Skeletal muscle tissue (tissue), 4 donors: ENCODE results near the gene RIMBP2. TPM values are rescaled to one million over a fixed set of nuclear protein-coding genes. Genes with fewer than 3 reads are reported as not detected.

Experiments
- H3K27ac ChIP-seq: one replicate; pipeline ENCODE4 v1.7.0; 2013; ENCODE audit warnings: mild to moderate bottlenecking, low read depth, low read length, inconsistent platforms
- H3K27me3 ChIP-seq, 3 donors: one replicate each; pipeline ENCODE4 v1.7.0; 2013; ENCODE audit warnings: low read length in 3 of 3; ENCODE audit not compliant: control insufficient read depth in 3 of 3, insufficient read depth in 3 of 3
- H3K36me3 ChIP-seq, 3 donors: one replicate each; pipeline ENCODE4 v1.7.0; 2013; ENCODE audit warnings: low read length in 3 of 3; ENCODE audit not compliant: control insufficient read depth in 3 of 3, insufficient read depth in 3 of 3
- H3K4me1 ChIP-seq, 3 donors: one replicate each; pipeline ENCODE4 v1.7.0; 2013; ENCODE audit warnings: low read length in 3 of 3, mild to moderate bottlenecking in 3 of 3; ENCODE audit not compliant: control insufficient read depth in 3 of 3, insufficient read depth in 3 of 3
- H3K4me3 ChIP-seq, 3 donors: one replicate each; pipeline ENCODE4 v1.7.0; 2013; ENCODE audit warnings: low read length in 3 of 3
- H3K9ac ChIP-seq, 3 donors: one replicate each; pipeline ENCODE4 v1.7.0; 2013; ENCODE audit warnings: low read length in 3 of 3, mild to moderate bottlenecking in 3 of 3, moderate library complexity in 2 of 3, low read depth in 1 of 3
- H3K9me3 ChIP-seq, 3 donors: one replicate each; pipeline ENCODE4 v1.7.0; 2013; ENCODE audit warnings: low read length in 3 of 3; ENCODE audit not compliant: control insufficient read depth in 3 of 3
- total RNA-seq: library from RNA; depleted of rRNA; stranded (reverse); fragments of >200 nt; gene quantifications from one replicate; pipeline ENCODE4 v1.2.3, GENCODE V29; 2014
- donor health status: Osteomylitis.

Gene RIMBP2
- total RNA-seq, 1 donor from 2014 or later, result 2.6 TPM

DNA sequence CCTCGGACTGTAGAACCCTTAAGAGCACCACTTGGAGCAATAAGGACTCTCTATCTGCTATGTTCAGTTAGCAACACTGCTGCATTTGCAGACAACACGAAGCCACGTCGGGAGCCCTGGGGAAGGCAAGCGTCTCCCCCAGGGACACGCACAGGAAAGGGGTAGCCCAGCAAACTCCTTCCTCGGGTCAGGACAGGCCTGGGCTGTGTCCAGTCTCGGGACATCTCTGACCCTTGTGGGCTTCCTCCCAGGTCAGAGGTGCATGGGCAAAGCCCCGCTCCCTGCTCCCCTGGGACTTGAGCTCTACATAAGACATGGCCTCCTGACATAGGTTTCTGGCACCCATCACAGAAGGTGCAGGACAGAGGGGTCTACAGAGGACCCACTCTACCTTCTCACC lies 258.9 kb downstream of the RIMBP2 start:
- H3K9me3 ChIP-seq, result no peaks in the 10 kb centered on the region
- no peak overlapping the region for H3K9ac ChIP-seq
- no peaks in the 10 kb centered on the region for H3K36me3 ChIP-seq
- H3K4me3 ChIP-seq, result no peak overlapping the region
- H3K27me3 ChIP-seq, result peaks cover 6 to 43% (median 20%) of the 10 kb centered on the region in 3 donors
- H3K4me1 ChIP-seq, result no peaks in the 10 kb centered on the region
- no peak overlapping the region for H3K27ac ChIP-seq

DNA sequence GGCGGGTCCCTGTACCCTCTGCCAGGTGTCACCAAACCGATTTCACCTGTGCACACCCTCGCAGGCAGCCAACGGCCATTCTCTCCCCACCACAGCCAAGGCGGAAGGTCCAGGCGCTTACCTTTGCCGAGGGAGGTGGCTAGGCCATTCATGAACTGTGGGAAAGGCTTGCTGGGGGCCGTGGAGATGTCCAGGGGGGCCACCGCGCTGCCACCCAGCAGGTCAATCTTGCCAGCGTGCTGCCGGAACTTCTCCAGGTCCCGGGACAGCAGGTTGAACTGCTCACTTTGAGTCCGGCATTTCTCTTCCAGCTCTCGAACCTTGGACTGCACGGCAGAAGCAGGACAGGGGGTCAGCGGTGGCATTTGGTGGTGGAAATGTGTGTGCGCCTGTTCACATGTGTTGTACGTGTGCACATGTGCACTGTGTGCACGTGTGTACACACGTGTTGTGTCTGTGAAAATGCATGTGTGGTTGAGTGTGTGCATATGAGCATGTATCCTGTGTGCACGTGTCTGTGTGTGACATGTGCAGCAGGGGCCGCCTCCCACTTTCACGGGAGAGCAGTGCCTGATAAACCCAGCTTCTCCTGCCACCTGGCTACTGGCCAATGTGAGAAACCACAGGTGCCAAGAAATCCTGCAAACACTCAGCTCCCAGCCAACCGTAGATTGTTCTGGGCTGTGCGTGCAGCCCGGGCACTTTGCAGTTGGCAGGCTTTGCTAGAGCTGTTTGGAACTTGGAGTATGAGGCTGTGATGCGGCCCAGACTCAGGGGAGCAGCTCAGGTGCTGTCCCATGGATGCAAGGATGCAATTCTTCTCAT lies 259.5 kb downstream of the RIMBP2 start:
- no peaks in the 10 kb centered on the region for H3K9me3 ChIP-seq
- no peaks in the 10 kb centered on the region for H3K36me3 ChIP-seq
- H3K27me3 ChIP-seq, result peaks cover 6 to 46% (median 24%) of the 10 kb centered on the region in 3 donors
- no peaks in the 10 kb centered on the region for H3K4me1 ChIP-seq
- no peak overlapping the region for H3K27ac ChIP-seq
- H3K9ac ChIP-seq, result no peak overlapping the region
- H3K4me3 ChIP-seq, result no peak overlapping the region

DNA sequence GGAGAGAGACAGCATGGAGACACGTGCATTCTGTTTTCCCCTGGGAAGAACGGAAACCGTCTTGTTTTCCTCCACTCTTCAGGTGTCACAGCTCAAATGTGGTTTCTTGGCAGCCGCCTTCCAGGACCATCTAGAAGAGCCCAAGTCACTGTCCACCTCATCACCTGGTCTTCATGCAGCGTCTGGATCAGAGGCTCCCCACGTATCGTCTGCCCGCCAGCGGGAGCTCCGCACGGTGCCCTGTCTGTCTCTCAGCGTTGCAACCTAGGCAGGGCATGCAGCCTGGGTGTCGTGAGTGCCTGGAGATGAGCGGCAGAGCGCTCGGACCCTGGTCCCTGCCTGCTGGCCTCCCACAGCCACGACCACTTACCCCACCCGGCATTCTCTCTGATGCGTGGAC lies 260.9 kb downstream of the RIMBP2 start:
- H3K27ac ChIP-seq, result no peak overlapping the region
- H3K27me3 ChIP-seq, result peaks cover 6 to 42% (median 18%) of the 10 kb centered on the region in 3 donors
- no peak overlapping the region for H3K9ac ChIP-seq
- H3K9me3 ChIP-seq, result no peaks in the 10 kb centered on the region
- H3K36me3 ChIP-seq, result no peaks in the 10 kb centered on the region
- no peak overlapping the region for H3K4me3 ChIP-seq
- H3K4me1 ChIP-seq, result no peaks in the 10 kb centered on the region

DNA sequence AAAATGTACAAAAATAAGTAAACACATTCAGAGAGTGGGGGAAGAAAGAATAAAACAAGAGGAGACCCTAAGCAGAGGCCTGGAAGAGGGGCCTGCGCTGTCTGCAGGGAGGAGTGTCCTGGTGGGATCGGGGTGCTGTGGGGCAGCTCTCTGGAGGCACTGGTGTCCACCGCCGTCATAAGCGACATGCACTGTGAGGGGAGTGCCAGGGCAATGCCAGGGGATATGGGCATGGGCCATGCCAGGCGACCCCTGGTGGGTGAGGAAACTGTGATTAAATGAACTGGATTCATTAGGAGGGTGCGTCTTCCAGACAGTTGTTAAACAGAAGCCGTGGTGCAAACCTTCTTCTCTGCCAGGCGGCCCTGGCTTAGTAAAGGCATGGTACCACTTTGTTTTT lies 261.8 kb downstream of the RIMBP2 start:
- Histone ChIP-seq H3K36me3 (no peaks in the 10 kb centered on the region), H3K4me3 (no peak overlapping the region), H3K27me3 (peaks cover 4 to 34% (median 14%) of the 10 kb centered on the region in 3 donors), H3K4me1 (no peaks in the 10 kb centered on the region), H3K9ac (no peak overlapping the region), H3K27ac (no peak overlapping the region), H3K9me3 (no peaks in the 10 kb centered on the region)

DNA sequence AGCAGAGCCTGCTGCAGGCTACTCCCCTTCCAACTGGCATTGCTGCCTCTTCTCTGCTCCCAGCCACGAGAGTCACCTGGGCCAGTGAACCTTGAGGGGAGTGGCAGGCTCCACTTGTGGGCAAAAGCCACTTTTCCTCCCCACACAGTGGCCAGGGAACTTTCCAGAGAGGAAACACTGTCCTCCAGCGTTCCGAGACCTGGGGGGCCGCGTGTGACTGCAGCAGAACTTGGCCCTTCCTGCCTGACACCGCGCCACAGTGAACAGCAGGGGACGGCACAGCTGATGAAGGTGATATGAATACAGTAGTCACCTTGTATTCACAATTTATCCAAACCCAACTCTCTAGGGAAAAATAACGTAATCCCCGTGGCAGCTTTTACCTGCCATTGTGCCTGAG lies 263.6 kb downstream of the RIMBP2 start:
- no peaks in the 10 kb centered on the region for H3K36me3 ChIP-seq
- H3K27ac ChIP-seq, result no peak overlapping the region
- H3K27me3 ChIP-seq, result peaks cover 0 to 29% (median 13%) of the 10 kb centered on the region in 3 donors
- no peak overlapping the region for H3K9ac ChIP-seq
- no peak overlapping the region for H3K4me3 ChIP-seq
- H3K4me1 ChIP-seq, result no peaks in the 10 kb centered on the region
- no peaks in the 10 kb centered on the region for H3K9me3 ChIP-seq

- Histone ChIP-seq H3K36me3 (no peaks in the 10 kb centered on the region), H3K27ac (no peak overlapping the region), H3K4me3 (no peak overlapping the region), H3K9ac (no peak overlapping the region), H3K9me3 (no peaks in the 10 kb centered on the region), H3K4me1 (no peaks in the 10 kb centered on the region), H3K27me3 (peaks cover 0 to 19% (median 17%) of the 10 kb centered on the region in 3 donors)
Observed at GRCh38 chr12:130451001-130451930, 264.8 kb downstream of the RIMBP2 start.

- H3K36me3 ChIP-seq, result no peaks in the 10 kb centered on the region
- no peak overlapping the region for H3K27ac ChIP-seq
- no peaks in the 10 kb centered on the region for H3K9me3 ChIP-seq
- H3K4me3 ChIP-seq, result no peak overlapping the region
- H3K4me1 ChIP-seq, result no peaks in the 10 kb centered on the region
- peaks cover 0 to 16% (median 12%) of the 10 kb centered on the region in 3 donors for H3K27me3 ChIP-seq
- no peak overlapping the region for H3K9ac ChIP-seq
Observed at GRCh38 chr12:130449291-130449690, 266.8 kb downstream of the RIMBP2 start.

DNA sequence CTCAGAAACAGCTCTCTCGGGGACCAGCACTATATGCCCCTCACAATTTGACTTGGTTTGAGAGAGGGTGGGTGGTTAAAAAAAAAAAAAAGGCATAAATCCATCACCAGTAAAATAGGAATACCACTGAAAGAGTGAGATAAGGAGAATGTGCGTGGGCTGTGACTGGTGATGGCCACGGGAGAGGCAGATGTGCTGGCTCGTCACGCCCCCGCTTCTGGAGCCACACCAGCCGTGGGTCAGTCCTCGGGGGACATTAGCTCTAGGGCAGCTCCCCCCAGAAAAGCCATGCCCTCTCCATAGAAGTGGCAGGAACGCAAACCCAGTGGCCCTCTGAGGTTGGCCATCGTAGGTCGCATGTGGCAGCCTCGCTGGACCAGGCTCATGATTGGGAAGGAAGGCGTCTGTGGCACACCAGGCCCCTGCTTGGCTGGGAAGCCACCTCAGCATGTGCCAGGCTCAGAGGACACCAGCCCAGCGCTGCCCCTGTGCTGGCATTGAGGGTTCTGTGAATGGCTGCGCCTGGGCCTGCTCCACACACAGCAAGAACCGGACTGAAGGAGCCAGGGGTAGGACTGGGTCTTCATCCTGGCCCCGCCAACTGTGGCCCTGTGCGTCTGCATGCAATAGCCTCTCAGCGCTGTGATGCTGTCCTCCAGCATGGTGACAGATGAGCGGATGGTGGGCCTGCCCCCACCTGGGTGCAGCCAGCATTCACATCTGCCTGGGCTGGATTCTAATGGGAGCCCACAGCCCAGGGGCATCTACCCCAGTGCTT lies 267.9 kb downstream of the RIMBP2 start:
- no peaks in the 10 kb centered on the region for H3K36me3 ChIP-seq
- H3K27me3 ChIP-seq, result peaks cover 0 to 17% (median 16%) of the 10 kb centered on the region in 3 donors
- no peak overlapping the region for H3K9ac ChIP-seq
- H3K4me1 ChIP-seq, result no peaks in the 10 kb centered on the region
- no peak overlapping the region for H3K4me3 ChIP-seq
- no peak overlapping the region for H3K27ac ChIP-seq
- no peaks in the 10 kb centered on the region for H3K9me3 ChIP-seq

DNA sequence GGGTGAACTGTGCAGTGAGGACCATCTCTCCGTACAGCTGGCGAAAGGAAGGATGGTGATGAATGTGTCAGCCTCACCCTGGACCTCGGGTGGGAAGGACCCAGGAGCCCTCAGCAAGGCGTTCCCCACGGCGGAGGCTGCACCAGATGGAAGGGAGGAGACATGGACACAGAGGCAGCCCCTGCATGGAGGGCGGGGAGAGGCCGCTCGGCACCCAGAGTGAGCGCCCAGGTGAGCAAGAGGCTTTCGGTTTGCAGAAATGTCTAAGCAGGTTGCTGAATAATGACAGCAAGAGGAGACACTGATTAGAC lies 268.5 kb downstream of the RIMBP2 start:
- Histone ChIP-seq H3K4me3 (no peak overlapping the region), H3K27me3 (peaks cover 0 to 17% (median 14%) of the 10 kb centered on the region in 3 donors), H3K9ac (no peak overlapping the region)

More for the DNA sequence above, 268.5 kb downstream of the RIMBP2 start:
- H3K4me1 ChIP-seq, result no peaks in the 10 kb centered on the region
- no peaks in the 10 kb centered on the region for H3K36me3 ChIP-seq
- no peak overlapping the region for H3K27ac ChIP-seq
- no peaks in the 10 kb centered on the region for H3K9me3 ChIP-seq
